Epithelial cell of proximal tubule (primary cell): ENCODE data around the gene TUBB1. TPM values are rescaled to one million over a fixed set of nuclear protein-coding genes. Genes with fewer than 3 reads are reported as not detected.

ENCODE experiments used
- DNase-seq: peaks from one replicate; pipeline ENCODE4 v3.0.0-alpha.2; 2011; ENCODE audit warnings: low read depth
- H3K4me3 ChIP-seq: 2 replicates; pipeline ENCODE4 v1.5.1; 2011; ENCODE audit warnings: low read depth, mild to moderate bottlenecking, low read length
- total RNA-seq: library from RNA; depleted of rRNA; stranded (reverse); fragments of >200 nt; gene quantifications from 2 replicates; pipeline ENCODE4 v1.2.3, GENCODE V29; 2015
- TF ChIP-seq, protein P1 (sequence below): conservative IDR thresholded peaks from 2 replicates; pipeline ENCODE4 v1.5.1; 2012; ENCODE audit warnings: low read depth, mild to moderate bottlenecking, low read length

Gene TUBB1
- total RNA-seq, 1 donor from 2014 or later = not detected

DNA sequence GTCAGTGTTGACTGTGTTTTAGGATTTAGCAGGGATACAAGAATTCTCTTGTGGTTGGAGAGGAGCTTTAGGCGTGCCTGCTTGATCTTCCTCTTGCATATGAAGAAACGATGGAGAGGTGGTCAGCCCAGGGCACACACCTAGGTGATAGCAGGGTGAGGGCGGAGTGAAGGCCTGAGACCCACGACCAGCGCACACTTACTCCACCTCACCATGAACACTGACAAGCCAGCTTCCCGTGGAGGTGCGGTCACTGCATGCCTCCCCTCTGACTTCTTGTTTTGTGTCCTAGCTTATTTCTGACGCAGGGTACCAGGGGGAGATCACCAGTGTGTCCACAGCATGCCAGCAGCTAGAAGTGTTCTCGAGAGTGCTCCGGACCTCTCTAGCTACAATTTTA is 30.0 kb upstream of the TUBB1 start:
- no peak overlapping the region for H3K4me3 ChIP-seq
- TF ChIP-seq, protein P1, sequence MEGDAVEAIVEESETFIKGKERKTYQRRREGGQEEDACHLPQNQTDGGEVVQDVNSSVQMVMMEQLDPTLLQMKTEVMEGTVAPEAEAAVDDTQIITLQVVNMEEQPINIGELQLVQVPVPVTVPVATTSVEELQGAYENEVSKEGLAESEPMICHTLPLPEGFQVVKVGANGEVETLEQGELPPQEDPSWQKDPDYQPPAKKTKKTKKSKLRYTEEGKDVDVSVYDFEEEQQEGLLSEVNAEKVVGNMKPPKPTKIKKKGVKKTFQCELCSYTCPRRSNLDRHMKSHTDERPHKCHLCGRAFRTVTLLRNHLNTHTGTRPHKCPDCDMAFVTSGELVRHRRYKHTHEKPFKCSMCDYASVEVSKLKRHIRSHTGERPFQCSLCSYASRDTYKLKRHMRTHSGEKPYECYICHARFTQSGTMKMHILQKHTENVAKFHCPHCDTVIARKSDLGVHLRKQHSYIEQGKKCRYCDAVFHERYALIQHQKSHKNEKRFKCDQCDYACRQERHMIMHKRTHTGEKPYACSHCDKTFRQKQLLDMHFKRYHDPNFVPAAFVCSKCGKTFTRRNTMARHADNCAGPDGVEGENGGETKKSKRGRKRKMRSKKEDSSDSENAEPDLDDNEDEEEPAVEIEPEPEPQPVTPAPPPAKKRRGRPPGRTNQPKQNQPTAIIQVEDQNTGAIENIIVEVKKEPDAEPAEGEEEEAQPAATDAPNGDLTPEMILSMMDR = no peak
- no peak for DNase-seq

DNA sequence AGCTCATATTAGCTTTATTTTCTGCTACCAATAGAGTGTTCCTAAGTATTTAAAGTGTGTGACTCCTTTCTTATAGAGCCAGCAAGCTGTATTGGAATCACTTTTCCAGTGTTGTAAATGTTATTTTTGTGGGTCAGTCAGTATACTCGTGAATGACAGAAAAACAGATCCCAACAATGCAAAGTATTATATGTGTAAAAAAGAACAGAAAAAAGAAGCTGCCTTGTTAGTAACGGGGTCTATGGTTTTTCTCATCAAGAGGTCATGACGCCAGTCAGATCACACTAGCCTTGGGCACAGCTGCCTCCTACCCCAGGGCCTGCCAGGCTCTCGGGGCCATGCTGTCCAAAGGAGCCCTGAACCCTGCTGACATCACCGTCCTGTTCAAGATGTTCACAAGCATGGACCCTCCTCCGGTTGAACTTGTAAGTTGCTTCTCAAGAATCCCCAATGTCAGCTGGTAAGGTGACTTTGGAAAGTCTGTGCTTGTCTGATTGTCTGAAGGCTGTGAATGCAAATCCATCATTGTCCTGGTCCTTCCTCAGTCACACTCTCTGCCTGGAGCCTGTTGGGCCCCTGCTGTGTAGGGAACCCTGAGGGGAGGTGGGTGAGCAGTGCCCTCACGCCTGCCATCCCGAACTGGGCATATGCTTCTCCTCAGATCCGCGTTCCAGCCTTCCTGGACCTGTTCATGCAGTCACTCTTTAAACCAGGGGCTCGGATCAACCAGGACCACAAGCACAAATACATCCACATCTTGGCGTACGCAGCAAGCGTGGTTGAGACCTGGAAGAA is 28.4 kb upstream of the TUBB1 start:
- no peak overlapping the region for H3K4me3 ChIP-seq
- DNase-seq = no peak
- TF ChIP-seq, protein P1 = no peak

DNA sequence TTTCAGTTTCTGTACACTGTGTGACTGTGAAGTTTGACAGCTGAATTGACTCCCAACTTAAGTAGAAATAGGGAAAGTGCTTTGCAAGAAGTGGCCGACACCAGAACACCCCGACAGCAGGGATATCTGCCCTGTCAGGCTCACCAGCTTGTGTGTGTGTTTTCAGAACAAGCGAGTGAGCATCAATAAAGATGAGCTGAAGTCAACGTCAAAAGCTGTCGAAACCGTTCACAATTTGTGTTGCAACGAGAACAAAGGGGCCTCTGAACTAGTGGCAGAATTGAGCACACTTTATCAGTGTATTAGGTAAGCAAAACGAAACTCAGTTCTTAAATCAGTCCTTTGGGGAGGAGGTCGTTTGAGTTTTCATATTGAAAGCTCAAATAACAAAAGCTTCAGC is 27.5 kb upstream of the TUBB1 start:
- no peak overlapping the region for H3K4me3 ChIP-seq
- no peak for DNase-seq
- TF ChIP-seq, protein P1 = no peak

DNA sequence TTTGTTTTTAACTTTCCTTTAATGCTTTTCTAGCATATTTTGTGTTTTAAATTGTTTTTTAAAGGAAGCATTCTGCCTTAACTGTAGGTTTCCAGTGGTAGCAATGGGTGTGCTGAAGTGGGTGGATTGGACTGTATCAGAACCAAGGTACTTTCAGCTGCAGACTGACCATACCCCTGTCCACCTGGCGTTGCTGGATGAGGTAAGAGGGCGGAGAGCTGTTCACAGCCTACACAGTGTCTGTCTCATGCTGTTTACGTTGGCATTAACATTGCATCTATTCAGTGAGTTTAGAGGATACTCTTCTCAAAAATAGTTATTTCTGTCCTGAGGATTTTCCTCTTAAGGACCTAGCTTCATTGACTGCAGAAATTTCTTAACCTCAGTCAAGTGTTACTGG is 26.3 kb upstream of the TUBB1 start:
- no peak for DNase-seq
- TF ChIP-seq, protein P1 = no peak
- H3K4me3 ChIP-seq = no peak overlapping the region

DNA sequence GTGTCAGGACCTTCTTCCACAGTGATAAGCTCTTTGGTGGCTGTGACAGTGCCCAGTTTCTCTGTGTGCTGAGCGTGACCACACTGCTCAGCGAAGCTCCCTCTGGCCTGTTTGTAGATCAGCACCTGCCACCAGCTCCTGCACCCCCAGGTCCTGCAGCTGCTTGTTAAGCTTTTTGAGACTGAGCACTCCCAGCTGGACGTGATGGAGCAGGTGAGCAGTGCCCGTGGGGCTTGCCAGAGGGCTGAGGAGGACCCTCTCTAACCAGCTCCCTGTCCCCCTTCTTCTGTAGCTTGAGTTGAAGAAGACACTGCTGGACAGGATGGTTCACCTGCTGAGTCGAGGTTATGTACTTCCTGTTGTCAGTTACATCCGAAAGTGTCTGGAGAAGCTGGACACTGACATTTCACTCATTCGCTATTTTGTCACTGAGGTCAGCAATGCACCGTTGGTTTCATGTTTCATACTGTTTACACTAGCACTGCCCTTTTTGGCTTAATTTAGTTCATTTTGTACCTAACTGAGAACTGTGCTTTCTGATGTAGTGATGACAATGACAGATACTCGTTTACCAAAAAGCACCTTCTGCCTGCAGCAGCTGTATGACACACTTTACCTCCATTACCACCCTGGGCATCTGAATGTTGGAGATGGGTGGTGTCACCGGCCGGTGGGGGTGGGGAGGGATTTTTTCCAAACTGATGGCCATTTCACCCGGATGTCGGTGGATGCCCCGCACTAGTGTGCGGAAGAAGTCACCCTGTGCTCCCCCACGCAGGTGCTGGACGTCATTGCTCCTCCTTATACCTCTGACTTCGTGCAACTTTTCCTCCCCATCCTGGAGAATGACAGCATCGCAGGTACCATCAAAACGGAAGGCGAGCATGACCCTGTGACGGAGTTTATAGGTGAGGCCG is 25.6 kb upstream of the TUBB1 start:
- H3K4me3 ChIP-seq = no peak overlapping the region
- DNase-seq = no peak
- TF ChIP-seq, protein P1 = no peak

DNA sequence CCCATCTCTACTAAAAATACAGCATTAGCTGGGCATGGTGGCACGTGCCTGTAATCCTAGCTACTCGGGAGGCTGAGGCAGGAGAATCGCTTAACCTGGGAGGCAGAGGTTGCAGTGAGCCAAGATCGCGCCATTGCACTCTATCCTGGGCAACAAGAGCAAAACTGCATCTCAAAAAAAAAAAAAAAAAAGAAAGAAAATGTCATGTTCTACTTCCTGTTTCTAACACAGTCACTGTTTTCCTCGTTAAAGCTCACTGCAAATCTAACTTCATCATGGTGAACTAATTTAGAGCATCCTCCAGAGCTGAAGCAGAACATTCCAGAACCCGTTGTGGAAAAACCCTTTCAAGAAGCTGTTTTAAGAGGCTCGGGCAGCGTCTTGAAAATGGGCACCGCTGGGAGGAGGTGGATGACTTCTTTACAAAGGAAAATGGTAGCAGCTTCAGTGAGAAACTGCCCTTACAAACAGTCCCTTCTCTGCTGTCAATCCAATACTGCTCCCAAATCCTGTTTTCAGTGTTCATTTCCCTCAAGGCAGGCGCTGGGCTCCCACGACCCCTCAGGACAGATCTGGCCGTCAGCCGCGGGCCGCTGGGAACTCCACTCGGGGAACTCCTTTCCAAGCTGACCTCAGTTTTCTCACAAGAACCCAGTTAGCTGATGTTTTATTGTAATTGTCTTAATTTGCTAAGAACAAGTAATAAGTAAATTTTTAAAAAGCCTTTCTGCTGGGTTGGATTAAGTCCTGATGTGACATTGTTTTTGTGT is 24.7 kb upstream of the TUBB1 start:
- no peak overlapping the region for H3K4me3 ChIP-seq
- TF ChIP-seq, protein P1 = no peak
- no peak for DNase-seq
